Psoas muscle (tissue), 8 donors: ENCODE measurements around the gene SART3. TPM values are rescaled to one million over a fixed set of nuclear protein-coding genes. Genes with fewer than 3 reads are reported as not detected.

Experiments
- ATAC-seq, 4 donors: fragments of 200-7000 bp; cut with Tn5 transposase; one replicate each; pipeline ENCODE4 v1.9.1; 2020; ENCODE audit warnings: moderate library complexity in 3 of 4, mild to moderate bottlenecking in 2 of 4
- DNase-seq, 2 donors: peaks; one replicate each; pipeline ENCODE4 v3.0.0-alpha.2; 2020
- H3K27ac ChIP-seq: fragments of 200-600 bp; one replicate; pipeline ENCODE4 v1.8.0; 2022
- H3K27me3 ChIP-seq, 3 donors: fragments of 200-600 bp in 1 of 3; one replicate each; pipeline versions ENCODE4 v1.6.1 to v1.8.0; 2013 to 2022; ENCODE audit warnings: low read length in 2 of 3, mild to moderate bottlenecking in 2 of 3, moderate library complexity in 1 of 3; ENCODE audit not compliant: insufficient read depth in 3 of 3
- H3K36me3 ChIP-seq, 2 donors: fragments of 200-600 bp in 1 of 2; one replicate each; pipeline versions ENCODE4 v1.6.1 to v1.8.0; 2013 to 2022; ENCODE audit warnings: low read depth in 1 of 2, mild to moderate bottlenecking in 1 of 2, moderate library complexity in 1 of 2; ENCODE audit not compliant: insufficient read depth in 1 of 2
- H3K4me1 ChIP-seq: fragments of 200-600 bp; one replicate; pipeline ENCODE4 v1.8.0; 2022
- H3K4me3 ChIP-seq: fragments of 200-600 bp; one replicate; pipeline ENCODE4 v1.8.0; 2022; ENCODE audit warnings: mild to moderate bottlenecking
- H3K9me3 ChIP-seq: fragments of 200-600 bp; one replicate; pipeline ENCODE4 v1.8.0; 2022
- CTCF ChIP-seq: fragments of 200-600 bp; IDR thresholded peaks from one replicate; pipeline ENCODE4 v1.8.0; 2022; ENCODE audit warnings: antibody characterized with exemption
- WGBS, 3 donors: extraction: QIAGEN DNeasy Blood & Tissue Kit; methylation state at CpG; one replicate each; pipeline versions ENCODE4 v1.1.6 to v1.1.7; 2013; 5-methylcytosine and 5-hydroxymethylcytosine counted together
- intact Hi-C, 2 donors: fragments of 100-400 bp; cut with DNase I; formaldehyde crosslinking; loops; one replicate each; pipeline versions ENCODE4 v1.11.0 to v1.14.2; 2022
- polyA plus RNA-seq, 3 donors: library from polyadenylated mRNA; stranded (reverse); fragments of 200-250 nt; gene quantifications; one replicate each; pipeline ENCODE4 v1.2.3, GENCODE V29; 2013
- total RNA-seq, 4 donors: library from RNA; stranded (reverse); fragmentation: NEBNext Ultra II Directional in 2 of 4; extraction: Animal tissue kit (Norgen Biotek cat#: 25700) in 2 of 4; gene quantifications; one replicate each; pipeline versions ENCODE4 v1.2.1 to v1.2.4, GENCODE V29; 2021 to 2023
- donor health status: healthy with polysubstance abuse.
- donor health status: DM: no; HTN: no; CAD: no; lungs with moderate emphysema.
- donor health status: Bipolar disorder and iron deficiency.
- donor health status: healthy.
- donor health status: DM: yes; HTN: yes; CAD: no.
- donor health status: DM: no; HTN: no; CAD: no.
- donor health status: DM: no; HTN: no; CAD: no.
- donor health status: DM: yes; HTN: yes; CAD: no.

Gene SART3
- total and polyA plus RNA-seq, 7 donors, result 13.4 to 35.3 (median 24.2) TPM

GRCh38 chr12:108505129-108505528 lies 55.8 kb downstream of the SART3 start:
- no peaks in the 10 kb centered on the region for H3K36me3 ChIP-seq
- no peak for TF ChIP-seq CTCF
- H3K27ac ChIP-seq, result no peak overlapping the region
- ATAC-seq (no peak), DNase-seq (no peak)
- intact Hi-C loops, result no loop called here
- WGBS, 3 donors, result 67 to 77% (median 73%) methylated on average over 7 of the region's 7 CpGs
- H3K4me1 ChIP-seq, result no peaks in the 10 kb centered on the region
- H3K27me3 ChIP-seq, result peaks cover 0 to 4% (median under 1%) of the 10 kb centered on the region in 3 donors
- H3K4me3 ChIP-seq, result no peak overlapping the region
- peaks cover 8% of the 10 kb centered on the region for H3K9me3 ChIP-seq

GRCh38 chr12:108502922-108503321 lies 58.1 kb downstream of the SART3 start:
- no peaks in the 10 kb centered on the region for H3K36me3 ChIP-seq
- H3K27ac ChIP-seq, result no peak overlapping the region
- no peak for TF ChIP-seq CTCF
- DNase-seq, result no peak
- H3K27me3 ChIP-seq, result peaks cover 0 to 4% (median 2%) of the 10 kb centered on the region in 3 donors
- H3K9me3 ChIP-seq, result peaks cover 8% of the 10 kb centered on the region
- H3K4me1 ChIP-seq, result no peaks in the 10 kb centered on the region
- 67 to 79% (median 69%) methylated on average over 2 of the region's 2 CpGs for whole genome bisulfite sequencing, 3 donors
- ATAC-seq, result no peak
- intact Hi-C loops, result no loop called here
- H3K4me3 ChIP-seq, result no peak overlapping the region

DNA sequence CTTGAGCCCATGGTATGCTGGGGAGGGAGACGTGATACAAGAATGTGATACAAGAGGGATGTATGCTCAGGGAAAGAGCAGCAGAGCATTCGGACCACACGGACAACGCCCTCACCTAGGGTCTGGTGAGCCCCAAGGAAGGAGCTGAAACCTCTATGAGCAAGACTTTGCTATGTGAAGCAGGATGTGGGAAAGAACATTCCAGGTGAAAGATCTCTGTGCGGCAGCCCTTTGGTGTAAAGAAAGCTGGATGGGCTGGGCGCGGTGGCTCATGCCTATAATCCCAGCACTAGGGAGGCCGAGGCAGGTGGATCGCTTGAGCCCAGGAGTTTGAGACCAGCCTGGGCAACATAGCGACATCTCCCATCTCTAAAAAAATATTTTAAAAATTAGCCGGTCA lies 62.8 kb downstream of the SART3 start:
- H3K4me1 ChIP-seq, result no peaks in the 10 kb centered on the region
- no peak overlapping the region for H3K4me3 ChIP-seq
- intact Hi-C loops, result no loop called here
- no peaks in the 10 kb centered on the region for H3K36me3 ChIP-seq
- ATAC-seq, result no peak
- H3K27me3 ChIP-seq, result peaks cover 0 to 3% (median 3%) of the 10 kb centered on the region in 3 donors
- no peak for TF ChIP-seq CTCF
- H3K9me3 ChIP-seq, result peaks cover 5% of the 10 kb centered on the region
- DNase-seq, result no peak
- no peak overlapping the region for H3K27ac ChIP-seq
- WGBS, 3 donors, result 77 to 81% (median 78%) methylated on average over 11 of the region's 11 CpGs

DNA sequence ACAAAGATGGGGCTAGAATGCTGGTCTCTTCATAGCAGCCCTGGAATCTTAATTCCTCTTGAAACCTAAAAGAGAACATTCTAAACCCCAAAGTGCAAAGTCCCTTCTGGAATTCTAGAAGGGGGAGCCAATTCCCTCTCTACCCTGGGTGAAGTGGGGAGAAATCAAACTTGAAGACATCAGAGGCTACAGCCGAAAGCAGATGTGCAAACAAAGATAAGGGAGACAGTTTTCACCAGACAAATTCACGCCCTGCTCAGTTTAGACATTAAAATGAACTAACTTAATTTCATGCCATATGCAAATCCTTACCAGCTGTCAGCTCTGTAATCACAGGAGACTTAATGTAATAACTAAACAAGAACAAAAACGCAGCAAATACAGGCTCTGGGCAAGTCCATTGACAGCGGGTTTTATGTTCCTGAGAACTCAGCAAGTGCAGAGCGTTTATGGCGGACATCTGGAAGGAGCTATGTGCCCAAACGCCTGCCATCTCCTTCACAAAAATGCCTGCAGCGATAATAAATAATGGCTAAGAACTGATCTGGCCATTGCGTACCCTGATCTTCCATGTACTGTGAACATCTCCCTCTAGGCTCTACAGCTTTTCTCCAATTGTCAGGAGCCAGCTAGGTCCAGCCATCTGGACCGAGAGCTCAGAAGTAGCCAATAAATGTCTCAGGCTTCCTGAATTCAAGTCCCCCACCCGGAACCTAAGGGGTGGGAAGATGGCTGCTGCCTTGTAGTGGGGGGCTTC lies 65.0 kb downstream of the SART3 start:
- H3K9me3 ChIP-seq, result no peaks in the 10 kb centered on the region
- peaks cover 0 to 3% (median 3%) of the 10 kb centered on the region in 3 donors for H3K27me3 ChIP-seq
- H3K27ac ChIP-seq, result no peak overlapping the region
- no peak overlapping the region for H3K4me3 ChIP-seq
- no peak for TF ChIP-seq CTCF
- WGBS, 3 donors, result 58 to 65% (median 59%) methylated on average over 11 of the region's 11 CpGs
- DNase-seq, result no peak
- H3K36me3 ChIP-seq, result no peaks in the 10 kb centered on the region
- ATAC-seq, result no peak
- intact Hi-C loops, result no loop called here
- no peaks in the 10 kb centered on the region for H3K4me1 ChIP-seq

- ATAC-seq (no peak), DNase-seq (no peak)
- no peak for TF ChIP-seq CTCF
- Histone ChIP-seq H3K36me3 (no peaks in the 10 kb centered on the region), H3K27ac (no peak overlapping the region), H3K27me3 (peaks cover 0 to 3% (median 1%) of the 10 kb centered on the region in 3 donors), H3K4me3 (no peak overlapping the region), H3K9me3 (no peaks in the 10 kb centered on the region), H3K4me1 (no peaks in the 10 kb centered on the region)
- WGBS, 3 donors, result 35 to 60% (median 53%) methylated on average over 1 of the region's 1 CpG
- intact Hi-C loops, result no loop called here
Measured at GRCh38 chr12:108495054-108495453, 65.9 kb downstream of the SART3 start.
